T-helper 17 cell (primary cell): ENCODE data around the gene PELI1. TPM values are rescaled to one million over a fixed set of nuclear protein-coding genes. Genes with fewer than 3 reads are reported as not detected.
A peak's percentile ranks its signal among the peaks of the same experiment; 100 is the strongest.

Experiments used
- ATAC-seq: fragments of 150-1000 bp; cut with Tn5 transposase; 2 replicates; pipeline ENCODE4 v1.10.0; 2021; ENCODE audit warnings: mild to moderate bottlenecking, moderate library complexity
- DNase-seq, 3 donors: peaks; one replicate each; pipeline versions ENCODE4 v3.0.0 to v3.0.0-alpha.2; 2020 to 2021
- H3K9me3 ChIP-seq: one replicate; pipeline ENCODE4 v1.7.0; 2013; ENCODE audit warnings: low read length, mild to moderate bottlenecking; ENCODE audit not compliant: control insufficient read depth, poor library complexity, severe bottlenecking
- H3K27ac Mint-ChIP-seq: one replicate; pipeline ENCODE4 v1.8.0; 2022; ENCODE audit warnings: mild to moderate bottlenecking, moderate library complexity, mixed read lengths
- H3K27me3 Mint-ChIP-seq: one replicate; pipeline ENCODE4 v1.8.0; 2022; ENCODE audit warnings: mixed read lengths
- H3K36me3 Mint-ChIP-seq: one replicate; pipeline ENCODE4 v1.8.0; 2022; ENCODE audit warnings: low read depth, mixed read lengths
- H3K4me1 Mint-ChIP-seq: one replicate; pipeline ENCODE4 v1.8.0; 2022; ENCODE audit warnings: mild to moderate bottlenecking, mixed read lengths
- H3K4me3 Mint-ChIP-seq: one replicate; pipeline ENCODE4 v1.8.0; 2022; ENCODE audit warnings: mild to moderate bottlenecking, moderate library complexity, mixed read lengths
- total RNA-seq, 4 donors: library from RNA in 2 of 4; stranded (reverse) in 2 of 4; gene quantifications; one replicate each; pipeline ENCODE4 v1.2.3 and lab custom pipeline; 2022 to 2026

The PELI1 gene
- total RNA-seq (100 to 1,000 TPM; 171 to 195 TPM), total RNA-seq (lab: John Stamatoyannopoulos, UW) (44.5 to 207 reads per million in 2 donors)

DNA sequence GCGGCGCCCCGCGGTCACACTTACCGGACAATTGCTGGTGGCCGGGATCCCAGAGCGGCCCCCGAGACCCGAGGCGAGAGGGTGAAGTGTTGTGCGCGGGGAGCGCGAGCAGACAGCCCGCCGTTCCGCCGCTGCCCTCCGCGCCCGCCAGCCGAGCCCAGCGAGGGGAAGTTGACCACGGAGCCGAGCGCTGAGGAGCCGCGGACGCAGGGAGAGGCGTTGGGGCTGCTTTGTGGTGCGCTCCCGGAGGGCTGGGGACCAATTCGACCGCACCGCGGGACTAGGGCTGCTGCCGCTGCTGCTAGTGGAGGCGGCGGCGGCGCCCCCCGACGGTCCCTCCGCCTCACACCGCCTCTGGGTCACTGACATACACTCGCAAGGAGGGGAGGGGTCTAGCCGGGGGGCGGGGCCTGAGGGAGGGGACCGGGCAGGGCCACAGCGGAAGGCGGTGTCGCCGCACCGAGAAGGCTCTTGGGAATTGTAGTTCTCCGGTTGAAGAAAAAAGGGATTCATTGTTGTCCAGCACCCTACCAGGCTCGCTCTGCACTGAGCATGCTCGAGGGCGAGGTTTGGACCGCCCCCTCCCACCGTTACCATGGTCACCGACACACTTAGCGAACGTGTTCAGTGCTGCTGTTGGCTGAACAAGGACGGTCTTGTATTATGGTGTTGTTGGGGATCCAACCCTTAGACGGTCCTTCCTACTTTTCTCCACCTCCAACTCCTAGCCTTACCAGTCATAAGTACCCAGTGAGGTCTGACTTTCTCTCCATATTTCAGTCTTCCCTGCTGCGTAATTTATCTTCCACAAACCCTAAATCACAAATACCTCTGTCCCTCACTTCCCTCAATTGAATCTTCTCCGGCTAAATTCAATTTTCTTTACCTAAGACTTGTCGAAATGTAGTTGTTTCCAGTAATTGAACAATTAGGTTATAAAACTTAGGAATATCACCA lies at the start of gene PELI1:
Gene PELI1 (minus strand): TSS at position 364 of the 957 bp plus-strand sequence. CDS start 36,110 bp downstream, outside the sequence.
- no peaks in the 10 kb centered on the region for H3K9me3 ChIP-seq
- no peaks in the 10 kb centered on the region for H3K27me3 Mint-ChIP-seq
- peaks cover 6% of the 10 kb centered on the region for H3K36me3 Mint-ChIP-seq
- peak; percentile 82 to 93 (median 93) for DNase-seq
- H3K4me3 Mint-ChIP-seq, result peak within 1 kb of the TSS; percentile 98
- peak within 1 kb of the TSS; percentile 98 for H3K27ac Mint-ChIP-seq
- peaks cover 27% of the 10 kb centered on the region for H3K4me1 Mint-ChIP-seq
- peak; percentile 95 for ATAC-seq

GRCh38 chr2:64193491-64193890 lies 49.3 kb upstream of the PELI1 start:
- no peak for DNase-seq
- no peak for ATAC-seq
- Mint-ChIP-seq H3K4me3 (no peak overlapping the region), H3K27me3 (no peaks in the 10 kb centered on the region), H3K36me3 (peaks cover 2% of the 10 kb centered on the region), H3K27ac (no peak overlapping the region), H3K4me1 (peaks cover 11% of the 10 kb centered on the region)
- no peaks in the 10 kb centered on the region for H3K9me3 ChIP-seq

- ATAC-seq, result no peak
- H3K27me3 Mint-ChIP-seq, result no peaks in the 10 kb centered on the region
- H3K27ac Mint-ChIP-seq, result no peak overlapping the region
- H3K4me1 Mint-ChIP-seq, result peaks cover 10% of the 10 kb centered on the region
- H3K36me3 Mint-ChIP-seq, result peaks cover 2% of the 10 kb centered on the region
- no peaks in the 10 kb centered on the region for H3K9me3 ChIP-seq
- no peak overlapping the region for H3K4me3 Mint-ChIP-seq
- no peak for DNase-seq
Measured at GRCh38 chr2:64192664-64193105, 48.5 kb upstream of the PELI1 start.

DNA sequence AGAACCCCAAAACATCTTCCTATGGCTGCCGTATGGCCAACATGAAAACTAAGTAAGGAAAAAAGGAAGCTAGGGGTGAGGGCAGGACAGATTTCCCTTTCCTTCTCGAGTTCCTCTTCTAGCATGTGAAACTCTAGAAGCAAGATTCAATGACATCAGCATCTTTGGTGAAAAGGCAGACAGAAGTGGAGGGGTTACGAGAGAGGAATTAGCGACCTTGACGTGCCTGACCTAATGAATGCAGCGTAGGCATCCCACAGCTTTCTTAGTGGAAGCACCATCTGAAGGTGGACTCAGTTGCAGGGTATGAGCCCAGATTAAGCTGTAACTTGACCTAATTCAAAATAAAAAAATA lies 47.9 kb upstream of the PELI1 start:
- H3K36me3 Mint-ChIP-seq, result no peaks in the 10 kb centered on the region
- H3K4me1 Mint-ChIP-seq, result peaks cover 8% of the 10 kb centered on the region
- no peaks in the 10 kb centered on the region for H3K27me3 Mint-ChIP-seq
- DNase-seq (no peak), ATAC-seq (no peak)
- no peak overlapping the region for H3K4me3 Mint-ChIP-seq
- no peak overlapping the region for H3K27ac Mint-ChIP-seq
- no peaks in the 10 kb centered on the region for H3K9me3 ChIP-seq

- Mint-ChIP-seq H3K27me3 (no peaks in the 10 kb centered on the region), H3K36me3 (no peaks in the 10 kb centered on the region), H3K27ac (no peak overlapping the region), H3K4me1 (peaks cover 8% of the 10 kb centered on the region), H3K4me3 (no peak overlapping the region)
- ATAC-seq, result no peak
- no peak for DNase-seq
- no peaks in the 10 kb centered on the region for H3K9me3 ChIP-seq
Measured at GRCh38 chr2:64189586-64189985, 45.4 kb upstream of the PELI1 start.

DNA sequence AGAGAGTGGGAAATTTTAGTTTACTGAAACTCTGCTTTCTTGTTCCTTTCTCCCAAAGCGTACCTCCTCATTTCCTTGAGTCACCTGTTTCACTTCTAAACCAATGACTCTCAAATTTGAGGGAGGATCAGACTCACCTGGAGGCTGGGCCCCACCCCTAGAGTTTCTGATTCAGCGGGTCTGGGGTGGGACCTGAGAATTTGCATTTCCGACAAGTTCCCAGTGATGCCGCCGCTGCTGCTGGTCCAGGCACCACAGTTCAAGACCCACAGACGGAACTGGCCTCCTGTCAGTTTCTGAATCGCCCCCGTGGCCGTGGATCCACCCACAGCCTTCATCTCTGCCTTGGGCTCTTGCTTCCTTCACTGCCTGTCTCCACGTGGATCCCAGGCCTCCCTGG lies 44.9 kb upstream of the PELI1 start:
- H3K27ac Mint-ChIP-seq, result no peak overlapping the region
- ATAC-seq, result no peak
- no peaks in the 10 kb centered on the region for H3K27me3 Mint-ChIP-seq

GRCh38 chr2:64186699-64187605 lies 42.7 kb upstream of the PELI1 start:
- ATAC-seq (no peak), DNase-seq (no peak)
- peaks cover 8% of the 10 kb centered on the region for H3K4me1 Mint-ChIP-seq
- no peak overlapping the region for H3K27ac Mint-ChIP-seq
- H3K4me3 Mint-ChIP-seq, result no peak overlapping the region
- H3K27me3 Mint-ChIP-seq, result peaks cover 5% of the 10 kb centered on the region
- H3K9me3 ChIP-seq, result no peaks in the 10 kb centered on the region
- no peaks in the 10 kb centered on the region for H3K36me3 Mint-ChIP-seq

More for the DNA sequence above, 44.9 kb upstream of the PELI1 start:
- H3K9me3 ChIP-seq, result no peaks in the 10 kb centered on the region
- peaks cover 8% of the 10 kb centered on the region for H3K4me1 Mint-ChIP-seq
- no peak for DNase-seq
- H3K36me3 Mint-ChIP-seq, result no peaks in the 10 kb centered on the region
- H3K4me3 Mint-ChIP-seq, result no peak overlapping the region

DNA sequence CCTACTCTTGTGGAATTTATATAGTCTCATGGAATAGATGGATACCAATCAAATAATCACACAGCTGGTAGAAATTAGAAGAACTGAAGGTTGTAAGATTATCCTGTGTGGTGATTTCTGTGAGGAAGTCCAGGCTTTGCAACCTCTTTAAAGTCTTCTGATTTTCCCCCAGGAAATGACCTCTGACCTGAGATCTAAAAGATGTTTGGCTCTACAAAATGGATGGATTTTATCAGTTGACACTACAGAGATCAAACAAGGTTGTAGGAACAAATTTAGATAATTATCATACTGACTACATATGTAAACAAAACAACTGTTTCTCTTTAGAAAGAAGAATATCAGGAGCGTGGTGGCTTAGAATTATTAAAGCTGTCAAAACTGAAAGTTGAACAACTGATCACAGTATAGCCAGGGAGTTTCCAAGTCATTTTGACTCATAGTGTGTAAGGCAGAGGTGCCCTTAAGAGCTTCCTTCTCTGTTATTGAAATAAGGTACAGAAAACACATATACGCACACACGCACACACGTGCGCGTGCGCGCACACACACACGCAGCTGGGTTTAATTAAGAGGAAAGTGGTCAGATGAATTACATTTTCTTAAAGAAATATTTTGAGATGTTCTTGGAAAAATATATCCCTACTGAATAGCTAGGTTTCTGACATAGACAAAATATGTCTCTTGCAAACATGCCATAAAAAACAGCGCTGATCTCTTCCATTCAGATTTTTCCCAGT lies 35.5 kb upstream of the PELI1 start:
- peaks cover 5% of the 10 kb centered on the region for H3K27me3 Mint-ChIP-seq
- DNase-seq, result no peak
- H3K36me3 Mint-ChIP-seq, result no peaks in the 10 kb centered on the region
- peak; percentile 52 for ATAC-seq
- H3K4me3 Mint-ChIP-seq, result no peak overlapping the region
- H3K4me1 Mint-ChIP-seq, result peaks cover 11% of the 10 kb centered on the region
- H3K27ac Mint-ChIP-seq, result peak overlapping the region; percentile 3
- H3K9me3 ChIP-seq, result no peaks in the 10 kb centered on the region

DNA sequence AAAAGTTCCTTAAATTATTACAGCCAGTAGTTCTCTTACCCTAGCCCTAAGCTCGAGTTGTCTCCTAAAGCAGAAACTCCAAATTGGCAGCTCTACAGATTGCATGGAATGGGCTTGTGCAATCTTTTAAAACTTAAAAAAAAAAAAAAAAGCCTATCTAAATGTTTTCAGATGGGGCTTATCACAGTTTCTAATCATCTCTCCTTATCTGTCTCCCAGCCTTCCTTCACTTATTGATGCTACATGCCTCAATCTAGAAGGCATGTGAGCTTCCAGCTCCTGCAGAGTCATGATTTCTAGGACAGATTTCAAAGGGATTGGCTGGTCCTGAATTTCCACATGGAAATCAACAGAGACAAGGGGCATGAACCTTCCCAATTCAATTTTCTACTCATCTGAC lies 33.1 kb upstream of the PELI1 start:
- Mint-ChIP-seq H3K4me1 (peaks cover 11% of the 10 kb centered on the region), H3K27ac (no peak overlapping the region), H3K36me3 (peaks cover 2% of the 10 kb centered on the region), H3K4me3 (no peak overlapping the region), H3K27me3 (no peaks in the 10 kb centered on the region)
- H3K9me3 ChIP-seq, result no peaks in the 10 kb centered on the region
- no peak for DNase-seq
- no peak for ATAC-seq

DNA sequence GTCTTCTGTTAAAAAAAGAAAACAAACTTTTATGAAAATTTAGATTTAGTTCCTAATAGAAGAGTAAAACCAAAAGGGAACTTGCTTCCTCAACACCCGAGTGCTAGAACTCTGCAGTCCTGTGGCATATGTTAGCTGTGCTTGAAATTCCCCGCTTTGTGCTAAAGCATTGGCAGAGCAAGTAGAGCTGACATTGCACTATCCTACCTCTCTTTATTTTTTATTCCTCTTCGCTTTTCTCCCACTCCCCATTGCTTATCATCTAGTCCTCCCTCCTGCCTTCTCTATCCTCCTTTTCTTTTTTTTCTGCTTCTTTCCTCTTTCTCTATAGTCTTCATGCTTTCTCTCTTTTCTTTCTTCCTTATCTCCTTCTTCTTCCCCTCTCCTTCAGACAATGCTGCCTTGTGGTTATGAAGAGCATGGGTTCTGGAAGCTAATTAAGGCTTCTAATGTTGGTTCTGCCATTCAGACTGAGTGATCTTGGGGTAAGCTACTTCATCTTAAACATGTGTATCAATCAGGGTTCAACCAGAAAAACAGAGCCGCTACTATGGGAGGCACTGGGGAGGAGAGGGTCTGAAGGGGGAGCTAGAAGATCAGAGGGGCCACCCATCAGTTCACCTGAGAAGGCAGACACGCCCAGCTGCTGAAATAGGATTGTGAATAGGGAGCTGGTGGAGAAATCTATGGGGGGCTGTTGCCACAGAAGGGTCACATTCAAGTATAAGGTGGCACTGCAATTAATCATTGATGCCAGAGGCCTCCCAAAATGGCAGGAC lies 31.4 kb upstream of the PELI1 start:
- H3K4me1 Mint-ChIP-seq, result peaks cover 11% of the 10 kb centered on the region
- no peaks in the 10 kb centered on the region for H3K9me3 ChIP-seq
- no peak overlapping the region for H3K27ac Mint-ChIP-seq
- H3K27me3 Mint-ChIP-seq, result no peaks in the 10 kb centered on the region
- no peak for DNase-seq
- no peak overlapping the region for H3K4me3 Mint-ChIP-seq
- H3K36me3 Mint-ChIP-seq, result peaks cover 2% of the 10 kb centered on the region
- ATAC-seq, result no peak

- Mint-ChIP-seq H3K4me3 (no peak overlapping the region), H3K36me3 (peaks cover 2% of the 10 kb centered on the region), H3K27me3 (no peaks in the 10 kb centered on the region), H3K27ac (no peak overlapping the region), H3K4me1 (peaks cover 8% of the 10 kb centered on the region)
- no peak for ATAC-seq
- DNase-seq, result no peak
- no peaks in the 10 kb centered on the region for H3K9me3 ChIP-seq
Measured at GRCh38 chr2:64173156-64174135, 29.2 kb upstream of the PELI1 start.
